GM15510 (cell line): Measurements from ENCODE around the gene C8G.

Experiments used
- POLR2A ChIP-seq: IDR thresholded peaks from 3 replicates; pipeline ENCODE4 v1.6.1; 2011; ENCODE audit warnings: borderline replicate concordance; ENCODE audit not compliant: insufficient read length; ENCODE audit errors: extremely low read depth

C8G gene

DNA sequence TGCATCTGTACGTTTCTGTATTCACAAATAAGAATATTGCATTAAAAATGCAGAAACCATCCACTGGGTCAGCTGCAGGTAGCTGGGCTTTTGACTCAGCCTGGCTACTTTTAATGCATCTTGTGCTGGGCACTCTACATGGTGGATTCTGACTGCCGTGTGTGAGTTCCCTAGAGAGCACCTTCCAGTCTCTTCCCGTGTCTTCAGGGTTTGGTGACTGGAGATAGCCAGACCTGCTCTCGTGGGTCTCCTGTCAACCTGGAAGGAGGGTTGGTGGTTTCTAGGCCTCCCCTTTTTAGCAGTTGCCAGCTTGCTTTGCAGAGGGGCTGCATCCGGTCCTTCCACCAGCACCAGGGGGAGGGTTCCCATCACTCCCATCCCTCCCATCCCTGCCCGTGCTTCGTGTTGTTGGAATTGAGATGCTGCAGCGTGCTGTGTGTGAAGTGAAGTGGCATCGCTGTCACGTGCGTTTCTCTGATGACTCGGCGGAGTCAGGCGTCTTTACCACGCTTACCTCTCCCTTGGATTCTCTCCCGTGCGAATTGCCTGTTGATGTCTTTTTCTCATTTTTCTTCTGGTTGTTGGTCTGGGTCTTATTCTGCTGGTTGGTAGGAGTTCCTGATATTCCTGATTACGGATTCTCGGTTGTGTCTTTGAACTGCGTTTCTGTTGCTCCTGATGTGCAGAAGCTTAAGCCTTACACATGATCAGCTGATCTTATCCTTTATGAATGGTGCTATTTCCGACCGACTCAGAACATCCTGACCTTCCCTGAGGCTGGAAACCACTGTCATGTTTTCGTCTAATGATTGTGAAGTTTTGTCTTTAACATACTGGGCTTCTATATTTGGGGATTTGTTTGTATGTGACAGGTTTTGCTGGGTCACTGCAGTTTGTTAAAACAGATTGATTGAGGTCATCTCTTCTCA lies 17.4 kb upstream of the C8G start:
- TF ChIP-seq POLR2A, result no peak

DNA sequence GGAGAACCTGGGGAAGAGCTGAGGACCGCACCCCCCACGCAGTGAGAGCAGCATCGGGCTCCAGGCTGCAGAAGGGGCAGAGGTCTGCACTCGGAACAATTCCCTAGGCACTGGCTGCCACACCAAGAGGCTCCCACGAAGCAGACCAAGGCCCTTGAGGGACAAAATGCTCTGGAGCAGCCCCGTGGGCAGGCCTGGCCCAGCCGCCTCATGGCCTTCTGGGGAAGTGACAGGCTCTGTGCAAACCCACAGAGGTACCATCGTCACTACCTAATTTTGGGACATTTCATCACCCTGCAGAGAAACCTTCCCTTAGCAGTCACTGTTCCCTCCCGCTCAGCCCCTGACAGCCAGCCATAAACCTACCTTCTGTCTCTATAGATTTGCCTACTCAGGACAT lies 16.5 kb upstream of the C8G start:
- no peak for TF ChIP-seq POLR2A

DNA sequence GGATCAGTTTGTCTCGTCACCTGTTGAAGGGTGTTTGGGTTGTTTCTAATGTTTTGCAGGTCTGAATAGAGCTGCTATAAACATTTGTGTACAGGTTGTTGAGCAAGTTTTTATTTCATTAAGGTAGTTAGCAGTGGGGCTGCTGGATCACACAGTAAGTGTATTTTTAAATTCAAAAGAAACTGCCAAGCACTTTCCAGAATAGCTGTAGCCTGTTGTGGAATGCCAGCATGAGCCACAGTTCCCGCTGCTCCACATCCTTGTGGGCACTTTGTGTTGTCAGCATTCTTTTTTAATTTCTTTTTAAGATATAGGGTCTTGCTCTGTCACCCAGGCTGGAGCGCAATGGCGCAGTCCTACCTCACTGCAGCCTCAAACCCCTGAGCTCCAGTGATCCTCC lies 15.0 kb upstream of the C8G start:
- no peak for TF ChIP-seq POLR2A

DNA sequence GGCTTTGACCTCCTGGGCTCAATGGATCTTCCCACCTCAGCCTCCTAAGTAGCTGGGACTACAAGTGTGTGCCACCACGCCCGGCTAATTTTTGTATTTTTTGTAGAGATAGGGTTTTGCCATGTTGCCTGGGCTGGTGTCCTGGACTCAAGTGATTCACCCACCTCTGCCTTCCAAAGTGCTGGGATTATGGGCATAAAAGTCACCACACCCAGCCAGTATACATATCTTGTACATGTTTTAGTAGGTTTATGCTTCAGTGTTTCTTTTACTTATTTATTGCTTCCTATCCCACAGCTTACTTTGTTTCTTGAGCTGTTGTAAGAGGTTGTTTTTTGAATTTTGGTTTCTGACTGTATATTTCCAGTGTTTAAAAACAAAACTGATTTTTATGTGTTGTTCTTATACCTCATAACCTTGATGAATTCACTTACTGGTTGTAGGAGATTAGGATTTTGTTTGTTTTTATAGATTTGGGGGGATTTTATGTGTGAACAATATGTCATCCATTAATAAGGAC lies 13.4 kb upstream of the C8G start:
- TF ChIP-seq POLR2A, result no peak

DNA sequence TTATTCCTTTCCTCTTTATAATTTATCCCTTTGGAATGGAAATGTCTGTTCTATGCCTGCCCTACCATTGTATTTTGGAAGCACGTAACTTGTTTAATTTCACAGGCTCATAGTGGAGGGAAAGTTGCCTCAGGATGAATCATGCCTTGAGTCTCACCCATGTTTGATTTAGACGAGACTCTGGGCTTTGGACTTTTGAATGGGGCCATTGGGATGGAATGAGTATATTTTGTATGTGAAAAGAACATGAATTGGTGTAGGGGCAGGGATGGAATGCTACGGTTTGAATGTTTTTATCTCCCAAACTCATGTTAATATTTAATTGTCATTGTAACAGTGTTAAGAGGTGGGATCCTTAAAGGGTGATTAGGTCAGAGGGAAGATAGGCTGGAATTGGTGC lies 10.8 kb upstream of the C8G start:
- no peak for TF ChIP-seq POLR2A

GRCh38 chr9:136935651-136936050 lies 9.4 kb upstream of the C8G start:
- TF ChIP-seq POLR2A, result no peak

- no peak for TF ChIP-seq POLR2A
Measured at GRCh38 chr9:136936645-136937170, 8.3 kb upstream of the C8G start.

- no peak for TF ChIP-seq POLR2A
Measured at GRCh38 chr9:136937186-136938001, 7.6 kb upstream of the C8G start.

DNA sequence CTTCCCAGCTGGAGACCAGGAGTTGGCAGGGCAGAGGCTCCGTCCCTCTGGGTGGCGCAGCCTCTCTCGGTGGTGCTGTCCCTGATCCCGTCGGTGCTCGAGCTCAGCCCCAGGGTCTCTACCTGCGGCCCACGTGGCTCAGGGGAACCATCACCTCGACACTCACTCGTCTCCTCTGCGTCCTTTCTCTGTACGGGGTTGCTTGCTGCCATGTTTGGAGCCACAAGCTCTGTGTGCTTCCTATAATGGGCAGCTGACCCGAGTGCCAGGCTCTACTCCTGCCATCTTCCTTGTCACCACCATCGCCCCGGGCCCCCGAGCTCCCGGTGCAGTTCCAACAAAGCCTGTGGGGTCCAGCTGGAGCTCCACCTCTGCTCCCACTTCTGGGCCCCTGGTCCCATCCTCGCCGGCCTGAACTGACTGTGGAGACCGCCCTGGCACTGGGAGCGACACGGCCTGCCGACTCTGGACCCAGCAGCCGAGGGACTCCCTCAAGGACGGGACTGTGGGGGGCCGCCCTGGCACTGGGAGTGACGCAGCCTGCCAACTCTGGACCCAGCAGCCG lies 5.5 kb upstream of the C8G start:
- TF ChIP-seq POLR2A, result no peak

DNA sequence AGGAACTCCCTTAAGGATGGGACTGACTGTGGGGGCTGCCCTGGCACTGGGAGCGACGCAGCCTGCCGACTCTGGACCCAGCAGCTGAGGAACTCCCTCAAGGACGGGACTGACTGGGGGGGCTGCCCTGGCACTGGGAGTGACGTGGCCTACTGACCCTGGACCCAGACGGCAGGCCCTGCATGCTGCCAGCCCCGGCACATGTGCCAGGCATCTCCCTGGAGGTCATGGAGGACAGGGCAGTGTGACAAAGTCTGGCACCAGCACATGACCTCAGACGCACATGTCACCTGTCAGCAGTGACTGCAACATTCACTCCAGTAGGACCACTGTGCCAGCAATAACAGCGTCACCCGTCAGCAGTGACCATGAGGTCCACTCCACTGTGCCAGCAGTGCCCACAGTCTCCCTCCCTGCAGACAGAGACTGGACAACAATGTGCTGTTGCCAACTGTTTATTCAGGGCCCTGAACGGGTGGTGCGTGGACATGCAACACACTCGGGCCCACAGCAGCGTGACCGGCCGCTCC lies 5.0 kb upstream of the C8G start:
- no peak for TF ChIP-seq POLR2A

DNA sequence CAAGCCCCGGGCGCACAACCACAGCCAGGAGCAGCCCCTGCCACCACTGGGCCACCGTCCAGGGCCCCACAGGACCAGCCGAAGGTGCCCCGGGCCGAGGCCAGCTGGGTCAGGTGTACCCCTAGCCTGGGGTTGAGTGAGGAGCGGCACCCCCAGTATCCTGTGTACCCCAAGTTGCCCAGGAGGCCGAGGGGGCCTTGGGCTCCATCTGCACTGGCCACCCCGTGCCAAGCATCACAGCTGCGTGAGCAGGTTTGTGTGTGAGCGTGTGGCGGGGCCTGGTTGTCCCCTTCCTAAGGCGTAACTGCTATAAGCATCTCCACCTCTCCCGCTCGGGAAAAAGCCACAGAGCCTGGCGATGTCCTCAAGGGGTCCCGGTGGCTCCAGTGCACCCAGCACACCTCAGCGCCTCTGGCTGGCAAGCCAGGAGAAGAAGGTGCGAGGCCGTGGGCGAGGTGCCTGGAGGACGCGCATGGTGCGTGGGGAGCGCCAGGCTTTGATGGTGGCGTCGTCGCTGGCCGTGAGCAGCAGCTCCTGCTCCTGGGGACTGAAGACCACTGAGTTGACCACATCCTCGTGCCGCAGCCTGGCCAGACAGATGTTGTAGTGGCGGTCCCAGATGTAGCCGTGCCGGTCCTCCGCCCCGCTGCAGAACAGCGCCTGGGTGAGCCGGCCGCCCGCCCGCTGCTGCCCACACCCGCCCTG lies 4.4 kb upstream of the C8G start:
- TF ChIP-seq POLR2A, result no peak

GRCh38 chr9:136941231-136942111 lies 3.6 kb upstream of the C8G start:
- no peak for TF ChIP-seq POLR2A

DNA sequence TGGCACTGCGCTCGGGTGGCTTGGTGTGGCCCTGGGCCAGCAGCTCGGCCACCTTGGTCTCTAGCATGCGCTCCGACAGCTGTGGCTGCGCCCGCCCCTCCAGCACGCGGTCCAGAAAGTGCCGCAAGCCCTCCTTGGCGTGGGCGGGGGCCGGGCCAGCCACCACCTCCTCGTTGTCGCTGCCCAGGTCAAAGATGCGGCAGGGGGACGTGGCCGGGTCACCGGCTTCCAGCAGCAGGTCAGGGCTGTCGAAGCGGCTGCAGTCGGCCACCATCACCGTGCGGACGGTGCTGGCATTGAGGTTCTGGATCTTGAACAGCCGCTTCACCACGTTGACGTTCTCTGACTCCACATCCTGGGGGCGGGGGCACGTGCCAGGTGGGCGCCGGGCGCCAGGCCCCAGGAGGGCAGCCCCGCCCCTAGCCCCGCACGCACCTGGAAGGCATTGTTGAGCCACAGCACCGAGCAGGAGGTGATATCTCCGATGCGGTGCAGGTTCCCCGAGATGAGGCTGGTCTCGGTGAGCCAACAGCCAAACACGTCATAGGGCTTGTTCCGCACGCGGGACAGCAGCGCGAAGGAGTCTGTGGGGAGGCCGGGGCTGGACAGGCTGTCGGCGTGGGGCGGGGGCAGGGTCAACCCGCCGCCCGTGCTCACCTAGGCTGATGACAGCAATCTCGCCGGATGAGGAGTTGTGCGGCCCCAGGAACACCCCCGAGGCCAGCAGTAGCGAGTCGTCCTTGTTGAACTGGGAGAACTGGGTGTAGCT lies 2.7 kb upstream of the C8G start:
- TF ChIP-seq POLR2A, result no peak

DNA sequence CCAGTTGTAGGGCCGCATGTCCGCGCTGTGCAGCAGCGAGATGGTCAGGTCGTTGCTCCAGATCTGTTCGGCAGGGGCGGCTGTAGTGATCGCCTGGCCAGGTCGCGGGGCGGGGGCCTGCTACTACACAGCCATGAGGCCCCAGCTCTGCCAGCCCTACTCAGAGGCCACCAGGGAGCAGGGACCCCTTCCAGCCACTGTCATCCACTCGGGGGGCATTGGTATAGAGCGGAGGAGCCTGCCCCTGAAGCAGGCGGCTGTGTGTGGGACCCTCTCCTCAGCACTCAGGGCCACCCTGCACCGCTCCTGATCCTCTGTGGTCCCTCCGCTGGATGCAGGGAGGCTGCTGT lies 2.2 kb upstream of the C8G start:
- TF ChIP-seq POLR2A, result no peak
